ENCODE results near the gene EPHB1.
"Not testable (repeated sequence)": the region's sequence is repeated elsewhere in the genome, so short reads cannot be mapped to it uniquely, and the experiment has no call there.

Gene EPHB1

GRCh38 chr3:134955874-134956273 lies 160.8 kb downstream of the EPHB1 start:
- no peak for DNase-seq (ENCODE audit: low spot score)

DNA sequence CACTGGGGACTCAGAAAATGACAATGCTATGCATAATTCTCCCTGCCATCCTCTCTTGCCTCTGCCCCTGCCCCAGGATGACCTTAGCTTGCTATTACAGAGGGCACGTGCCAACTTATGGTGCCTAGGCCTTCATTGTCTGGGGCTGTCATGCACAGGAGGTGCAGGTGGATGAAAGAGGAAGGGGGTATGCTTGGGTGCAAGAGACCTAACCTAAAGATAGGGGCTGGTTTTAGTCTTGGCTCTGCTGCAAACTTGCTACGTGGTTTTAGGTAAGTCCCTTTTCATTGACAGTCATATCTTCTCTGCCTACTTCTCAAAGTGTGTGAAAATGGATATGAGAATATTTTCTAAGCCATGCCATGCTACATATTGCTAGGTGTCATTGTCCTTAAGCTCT lies 161.3 kb downstream of the EPHB1 start:
- no peak for DNase-seq (ENCODE audit: low spot score)

GRCh38 chr3:134956844-134957243 lies 161.8 kb downstream of the EPHB1 start:
- DNase-seq (ENCODE audit: low spot score) = no peak

DNA sequence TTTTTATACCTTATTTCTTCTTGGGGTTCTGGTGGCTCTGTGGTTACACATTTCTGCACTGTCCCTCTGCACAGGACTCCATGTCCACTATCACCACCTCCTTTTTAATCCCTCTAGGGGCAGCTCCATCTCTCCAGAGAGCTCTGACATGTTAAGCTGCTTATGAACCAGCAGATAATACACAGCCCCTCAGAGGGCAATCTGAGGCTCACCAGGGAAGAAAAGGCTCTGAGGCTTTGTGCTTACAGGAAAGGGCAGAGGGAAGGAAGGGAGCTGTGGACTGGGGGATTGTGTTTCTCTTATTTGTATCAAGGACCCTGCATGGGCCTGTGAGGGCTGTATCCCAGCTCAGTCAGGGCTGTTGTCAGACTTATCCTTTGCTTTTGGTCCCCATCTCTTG lies 164.5 kb downstream of the EPHB1 start:
- DNase-seq (ENCODE audit: low spot score) = no peak

DNA sequence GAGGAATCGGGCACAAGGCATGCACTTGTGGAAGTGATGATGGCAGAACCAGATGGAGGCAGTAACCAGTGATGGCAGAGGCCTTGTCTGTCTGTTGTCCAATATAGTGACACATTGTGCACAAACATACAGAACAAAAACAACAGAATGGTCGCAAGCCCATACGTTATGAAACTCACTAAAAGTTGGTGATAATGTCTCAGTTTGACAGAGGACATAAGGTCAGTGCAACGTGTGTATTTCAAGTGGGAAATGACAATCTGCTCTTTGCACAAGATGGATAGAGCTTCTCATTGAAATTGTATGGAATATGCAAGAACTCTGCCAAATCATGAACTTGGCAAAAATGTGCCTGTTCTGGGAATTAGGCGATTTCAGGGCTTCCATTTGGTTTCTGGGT lies 169.2 kb downstream of the EPHB1 start:
- DNase-seq (ENCODE audit: low spot score) = no peak

- no peak for DNase-seq (ENCODE audit: low spot score)
These were observed 170.9 kb downstream of the EPHB1 start for GRCh38 chr3:134965865-134966481.

- no peak for DNase-seq (ENCODE audit: low spot score)
These were observed 175.8 kb downstream of the EPHB1 start for GRCh38 chr3:134970895-134971294.

GRCh38 chr3:134971306-134971705 lies 176.2 kb downstream of the EPHB1 start:
- no peak for DNase-seq (ENCODE audit: low spot score)

DNA sequence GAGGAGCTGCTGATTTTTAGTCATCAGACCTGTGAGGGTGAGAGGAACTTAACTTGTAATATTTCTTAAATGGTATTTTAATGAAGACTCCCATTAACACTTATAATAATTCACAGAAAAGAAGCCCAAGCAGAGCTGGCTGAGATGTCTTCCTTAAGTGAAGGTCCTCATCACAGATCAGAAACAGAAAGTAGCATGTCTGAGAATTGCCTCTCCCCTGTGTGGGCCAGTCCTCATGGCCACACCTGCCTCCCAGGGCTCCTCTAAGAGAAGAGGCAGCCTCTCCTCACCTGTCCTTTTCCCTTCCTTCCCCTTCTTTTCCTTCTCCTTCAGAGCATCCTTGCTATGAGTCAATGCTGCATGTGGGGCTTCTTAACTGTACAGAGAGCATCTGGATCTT lies 176.8 kb downstream of the EPHB1 start:
- DNase-seq (ENCODE audit: low spot score) = not testable (repeated sequence)

DNA sequence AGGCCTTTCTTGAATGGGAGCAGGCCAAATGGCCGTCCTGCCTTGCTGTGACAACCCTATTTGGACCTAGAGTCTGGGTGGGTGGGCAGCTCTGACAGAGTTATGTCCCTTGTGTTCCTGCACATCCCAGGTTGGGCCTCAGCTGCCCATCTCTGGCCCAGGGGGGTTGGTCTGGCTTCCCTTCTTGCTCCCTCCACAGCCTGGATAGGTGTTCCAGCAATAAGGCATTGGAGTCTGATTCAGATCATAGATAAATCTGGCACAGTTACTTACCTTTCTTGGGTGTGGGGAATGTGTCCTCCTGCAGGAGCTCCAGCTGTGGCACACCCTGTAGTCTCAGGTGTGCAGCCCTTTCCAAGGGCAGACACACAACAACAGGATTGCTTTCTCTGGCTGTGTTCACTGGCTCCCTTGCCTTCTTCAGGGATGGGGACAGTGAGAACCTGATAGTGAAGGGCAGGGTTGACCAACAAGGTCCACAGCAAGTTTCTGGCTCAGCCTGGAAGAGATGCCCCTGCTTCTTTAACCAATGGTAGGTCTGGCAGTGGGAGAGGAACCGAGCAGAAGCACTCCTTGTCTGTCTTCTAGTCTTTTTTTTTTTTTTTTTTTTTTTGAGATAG lies 177.9 kb downstream of the EPHB1 start:
- no peak for DNase-seq (ENCODE audit: low spot score)

DNA sequence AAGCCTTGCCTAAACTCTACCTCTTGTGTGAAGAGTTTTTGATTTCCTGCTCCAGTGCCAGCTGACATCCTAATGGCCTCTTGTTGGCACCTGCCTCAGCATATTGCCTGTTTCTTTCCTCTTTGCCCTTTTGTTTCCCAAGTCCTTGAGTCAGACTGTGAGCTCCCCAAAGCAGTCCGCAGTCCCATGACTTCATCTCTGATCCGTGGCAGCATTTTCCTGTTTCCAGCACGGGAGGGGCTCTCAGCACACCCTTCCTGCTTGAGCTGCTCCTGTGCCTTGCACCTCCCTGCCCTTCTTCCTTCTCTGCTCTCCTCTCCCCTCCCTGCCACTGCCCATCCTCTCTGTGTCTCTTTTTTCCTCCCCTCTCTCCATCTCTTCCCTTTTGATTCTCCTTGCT lies 179.6 kb downstream of the EPHB1 start:
- DNase-seq (ENCODE audit: low spot score) = no peak

GRCh38 chr3:134976948-134977347 lies 181.9 kb downstream of the EPHB1 start:
- DNase-seq (ENCODE audit: low spot score) = no peak

- no peak for DNase-seq (ENCODE audit: low spot score)
These were observed 183.6 kb downstream of the EPHB1 start for GRCh38 chr3:134978658-134979057.

GRCh38 chr3:134985864-134986715 lies 191.0 kb downstream of the EPHB1 start:
- DNase-seq (ENCODE audit: low spot score) = no peak

DNA sequence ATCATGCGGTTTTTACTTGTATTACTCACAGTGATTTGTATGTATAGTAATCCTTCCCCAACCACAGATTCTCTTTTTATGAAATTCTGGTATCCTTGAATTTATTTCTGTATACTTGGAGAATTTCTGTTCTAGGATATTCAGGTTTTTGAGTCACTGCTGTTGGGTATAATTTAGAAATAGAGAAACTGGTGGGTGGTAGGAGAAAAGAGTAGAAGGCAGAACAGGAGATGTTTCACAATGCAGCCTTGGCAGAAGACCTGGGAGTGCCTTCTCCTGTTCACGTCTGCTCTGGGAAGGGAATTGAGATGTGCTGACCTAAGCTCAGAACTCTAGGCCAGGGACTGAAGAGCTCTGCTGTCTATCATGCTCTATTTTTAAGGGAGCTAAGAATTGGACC lies 193.6 kb downstream of the EPHB1 start:
- DNase-seq (ENCODE audit: low spot score) = no peak

- no peak for DNase-seq (ENCODE audit: low spot score)
These were observed 195.9 kb downstream of the EPHB1 start for GRCh38 chr3:134991003-134991402.

DNA sequence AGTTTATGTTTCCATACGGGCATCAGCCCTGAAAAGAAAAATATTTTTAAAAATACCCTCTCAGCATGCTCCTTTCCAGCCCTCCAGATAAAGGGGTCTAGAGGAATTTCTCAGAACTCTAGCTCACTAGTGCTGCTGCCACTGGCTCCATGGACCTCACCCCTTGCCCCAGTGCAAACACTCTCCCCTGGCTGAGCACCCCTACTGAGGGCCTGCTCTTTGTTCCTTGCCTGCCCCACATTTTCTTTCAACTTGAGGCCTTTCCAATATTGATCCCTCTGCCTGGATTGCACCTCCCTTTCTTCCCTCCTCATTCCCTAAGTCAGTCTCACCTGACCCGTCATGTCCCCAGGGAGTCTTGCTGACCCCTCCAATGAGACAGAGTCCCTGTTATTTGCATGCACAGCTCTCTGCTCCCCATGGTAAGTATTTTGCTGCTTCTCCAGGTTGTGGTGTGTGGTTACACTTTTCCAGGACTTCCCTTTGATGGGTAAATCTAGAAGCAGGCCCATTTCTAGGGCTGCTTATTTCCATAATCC lies 196.5 kb downstream of the EPHB1 start:
- DNase-seq (ENCODE audit: low spot score) = no peak

- no peak for DNase-seq (ENCODE audit: low spot score)
These were observed 197.1 kb downstream of the EPHB1 start for GRCh38 chr3:134992180-134992579.

DNA sequence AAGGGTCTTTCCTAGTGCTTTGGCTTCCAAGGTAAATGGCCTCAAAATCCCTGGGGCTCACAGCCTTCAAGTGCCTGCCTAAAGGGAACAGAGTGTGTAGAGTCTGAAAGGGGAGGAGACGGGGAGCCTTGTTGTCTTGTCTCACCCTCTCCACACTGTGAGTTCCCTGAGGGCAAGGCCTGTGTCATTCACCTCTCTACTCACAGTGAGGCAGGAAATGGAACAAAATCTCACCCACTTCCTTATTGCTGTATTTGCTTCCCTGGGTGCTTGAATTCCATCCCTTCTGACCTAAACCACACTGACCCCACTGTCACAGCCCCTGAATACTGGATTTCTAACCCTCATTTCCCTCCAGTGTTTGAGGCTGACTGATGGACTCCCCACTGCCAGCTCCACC lies 197.5 kb downstream of the EPHB1 start:
- DNase-seq (ENCODE audit: low spot score) = no peak

DNA sequence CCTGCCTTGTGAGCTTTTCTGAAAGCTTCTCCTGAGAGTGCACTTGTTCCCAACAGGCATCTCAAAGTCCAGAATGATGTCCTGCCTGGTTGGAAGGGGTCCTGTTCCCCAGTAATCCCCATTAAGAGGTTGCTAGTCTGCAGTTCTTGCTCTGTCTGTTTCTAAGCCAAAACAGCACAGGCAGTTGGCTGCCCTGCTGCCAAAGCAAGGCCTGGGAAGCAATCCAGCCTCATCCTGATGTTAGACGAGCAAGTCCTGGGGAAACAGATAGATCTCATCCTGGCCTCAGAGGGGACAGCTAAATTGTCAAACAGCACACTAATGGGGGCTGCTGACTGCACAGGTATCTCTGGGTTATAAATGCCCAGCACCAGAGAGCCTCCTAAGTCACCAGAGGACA lies 198.0 kb downstream of the EPHB1 start:
- DNase-seq (ENCODE audit: low spot score) = no peak

DNA sequence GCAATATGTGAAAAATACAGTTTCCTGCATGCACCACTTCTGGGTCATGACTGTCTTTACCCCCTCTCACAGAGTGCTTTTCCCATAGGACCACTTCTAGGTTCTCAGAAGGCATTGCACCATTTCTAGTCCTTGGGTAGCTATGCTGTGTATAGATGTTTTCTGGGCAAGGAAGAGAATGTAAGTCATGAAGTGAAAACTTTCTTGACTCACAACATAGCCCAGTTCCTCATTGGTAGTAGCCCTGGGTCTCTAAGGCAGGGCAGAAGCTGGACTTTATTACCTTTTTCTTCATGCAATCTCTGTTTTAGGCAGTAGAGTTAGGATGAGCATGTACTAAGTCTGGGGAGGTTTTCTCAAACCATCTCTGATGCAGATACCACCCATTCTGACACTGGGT lies 203.1 kb downstream of the EPHB1 start:
- DNase-seq (ENCODE audit: low spot score) = no peak

DNA sequence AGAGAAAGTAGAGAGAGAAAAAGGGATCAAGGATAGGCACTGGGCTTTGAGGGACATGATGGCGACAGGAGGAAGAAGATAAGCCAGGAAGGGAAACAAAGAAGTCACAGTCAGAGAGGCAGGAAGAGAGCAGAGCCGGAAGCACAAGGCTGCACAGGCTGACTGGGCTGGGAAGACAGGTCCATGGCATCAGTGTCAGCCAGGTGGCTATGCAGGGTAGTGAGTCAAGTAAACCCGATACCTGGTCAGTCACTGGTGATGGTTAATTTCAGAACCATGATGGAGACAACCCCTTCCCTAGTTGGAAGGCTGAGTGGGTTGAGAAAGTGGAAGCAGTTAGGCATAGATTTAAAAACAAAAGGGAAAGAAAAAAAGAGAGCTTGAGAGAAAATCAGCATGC lies 203.8 kb downstream of the EPHB1 start:
- DNase-seq (ENCODE audit: low spot score) = no peak

DNA sequence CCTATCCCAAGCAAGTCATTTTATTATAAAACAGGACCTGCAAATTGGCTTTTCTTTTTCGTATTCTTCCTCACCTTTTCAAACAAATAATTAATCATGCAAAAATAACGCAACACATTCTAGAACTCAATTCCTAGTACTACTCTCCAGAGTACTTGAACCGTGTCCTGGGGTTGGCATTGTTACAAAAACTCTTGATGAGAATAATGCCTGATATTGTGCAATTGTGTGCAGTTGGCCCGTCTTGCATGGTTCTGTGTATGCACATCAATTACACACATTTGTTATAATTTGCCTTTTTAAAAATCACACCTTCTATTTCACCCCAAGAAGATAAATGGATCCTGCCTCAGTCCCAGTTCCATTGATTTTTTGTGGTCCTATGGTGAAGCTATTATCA lies 205.4 kb downstream of the EPHB1 start:
- no peak for DNase-seq (ENCODE audit: low spot score)
